OCI-LY3 (cell line): ENCODE results near the gene ACSL6.

ENCODE experiments used
- CTCF ChIP-seq: fragments of 200-600, 300-600 bp; sonication (generic); IDR thresholded peaks from 2 replicates; pipeline ENCODE4 v1.5.1; 2014; ENCODE audit warnings: antibody characterized with exemption, low read length, low read depth
- EZH2phosphoT487 ChIP-seq: fragments of 200-600 bp; shearing (Covaris generic); IDR thresholded peaks from 2 replicates; pipeline ENCODE4 v1.6.1; 2018; ENCODE audit warnings: antibody characterized with exemption, mixed run types, low read depth

DNA sequence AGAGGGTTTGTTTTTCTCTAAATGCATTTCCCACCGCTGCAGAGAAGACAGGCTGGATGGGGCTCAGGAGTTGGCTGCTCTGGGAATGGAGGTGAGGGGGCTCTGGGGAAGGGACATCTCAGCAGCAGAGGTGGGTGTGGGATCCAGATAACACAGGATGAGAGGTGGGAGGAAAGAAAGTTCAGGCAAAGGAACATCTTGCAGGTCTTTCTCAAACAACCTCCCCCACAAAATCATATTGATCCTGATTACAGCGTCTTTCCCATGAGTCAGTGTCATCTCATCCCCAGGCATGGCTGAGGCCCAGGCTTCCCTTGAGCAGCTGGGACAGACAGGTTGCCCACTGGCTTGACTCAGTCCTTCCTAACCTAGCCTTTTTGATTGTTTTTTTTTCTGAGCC, 11.3 kb upstream of the ACSL6 start:
- no peak for TF ChIP-seq CTCF
- no peak for TF ChIP-seq EZH2phosphoT487
